Thyroid gland (tissue), 4 donors: Measurements from ENCODE around the gene RASSF8. TPM values are rescaled to one million over a fixed set of nuclear protein-coding genes. Genes with fewer than 3 reads are reported as not detected.

Experiments used
- DNase-seq, 2 donors: peaks; one replicate each; pipeline ENCODE4 v3.0.0-alpha.2; 2019
- H3K27ac ChIP-seq, 3 donors: fragments of 200-600 bp; sonication (generic); 1 replicate in 2 of 3; 2 replicates in 1 of 3; pipeline ENCODE4 v1.5.1; 2016 to 2019; ENCODE audit warnings: mild to moderate bottlenecking in 1 of 3, moderate library complexity in 1 of 3
- H3K27me3 ChIP-seq: fragments of 200-600 bp; sonication (generic); one replicate; pipeline ENCODE4 v1.5.1; 2019
- H3K36me3 ChIP-seq, 2 donors: fragments of 200-600 bp; sonication (generic); one replicate each; pipeline ENCODE4 v1.5.1; 2016 to 2019
- H3K4me1 ChIP-seq, 2 donors: fragments of 200-600 bp; sonication (generic); one replicate each; pipeline ENCODE4 v1.5.1; 2017 to 2019
- H3K4me3 ChIP-seq, 3 donors: fragments of 200-600 bp; sonication (generic); replicated peaks in 1 of 3; 1 replicate in 2 of 3; 2 replicates in 1 of 3; pipeline ENCODE4 v1.5.1; 2016; ENCODE audit warnings: mild to moderate bottlenecking in 1 of 3
- H3K9me3 ChIP-seq: fragments of 200-600 bp; sonication (generic); one replicate; pipeline ENCODE4 v1.5.1; 2017
- POLR2A ChIP-seq, 2 donors: fragments of 450-650 bp; IDR thresholded peaks; one replicate each; pipeline ENCODE4 v1.6.1; 2017; ENCODE audit warnings: antibody characterized with exemption in 2 of 2, mild to moderate bottlenecking in 2 of 2, moderate library complexity in 1 of 2
- WGBS, 2 donors: methylation state at CpG; one replicate each; pipeline ENCODE4 v1.1.5; 2017; 5-methylcytosine and 5-hydroxymethylcytosine counted together
- intact Hi-C: fragments of 100-400 bp; cut with DNase I; formaldehyde crosslinking; loops from one replicate; pipeline ENCODE4 v1.15.1; 2023
- total RNA-seq, 4 donors: library from RNA; depleted of rRNA; stranded (reverse); fragments of >200 nt; gene quantifications; one replicate each; pipeline ENCODE4 v1.2.3, GENCODE V29; 2016
- TF ChIP-seq, protein P1 (sequence below), 6 experiments: fragments of 200-600 bp in 3 of 6; fragments of 450-650 bp in 3 of 6; sonication (generic) in 3 of 6; IDR thresholded peaks; one replicate each; pipeline ENCODE4 v1.5.1; 2016 to 2019; ENCODE audit warnings: antibody characterized with exemption in 6 of 6, mild to moderate bottlenecking in 2 of 6, inconsistent platforms in 1 of 6, moderate library complexity in 1 of 6

Gene RASSF8
- total RNA-seq, 4 donors from 2014 or later: 20.1 to 69.1 (median 33.5) TPM

DNA sequence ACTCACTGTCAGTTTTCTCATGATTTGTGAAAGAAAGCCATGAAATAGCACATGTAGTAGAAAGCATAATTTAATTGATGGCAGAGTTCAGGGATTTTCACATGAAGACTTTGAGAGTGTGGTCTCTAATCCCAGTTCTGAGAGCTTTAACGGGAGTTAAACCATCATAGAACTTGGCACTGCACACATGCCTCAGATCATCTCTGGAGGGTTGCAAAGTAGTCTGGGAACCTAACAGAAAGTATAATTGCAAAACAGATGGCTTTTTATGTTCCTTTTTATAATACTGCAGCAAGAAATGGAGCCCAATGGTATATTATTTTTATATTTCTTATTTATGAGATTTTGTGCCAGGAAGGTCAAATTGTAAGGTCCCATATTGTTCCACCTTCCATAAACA lies 88.4 kb downstream of the RASSF8 start:
- WGBS, 2 donors: 52 to 69% methylated on average over 1 of the region's 1 CpG

DNA sequence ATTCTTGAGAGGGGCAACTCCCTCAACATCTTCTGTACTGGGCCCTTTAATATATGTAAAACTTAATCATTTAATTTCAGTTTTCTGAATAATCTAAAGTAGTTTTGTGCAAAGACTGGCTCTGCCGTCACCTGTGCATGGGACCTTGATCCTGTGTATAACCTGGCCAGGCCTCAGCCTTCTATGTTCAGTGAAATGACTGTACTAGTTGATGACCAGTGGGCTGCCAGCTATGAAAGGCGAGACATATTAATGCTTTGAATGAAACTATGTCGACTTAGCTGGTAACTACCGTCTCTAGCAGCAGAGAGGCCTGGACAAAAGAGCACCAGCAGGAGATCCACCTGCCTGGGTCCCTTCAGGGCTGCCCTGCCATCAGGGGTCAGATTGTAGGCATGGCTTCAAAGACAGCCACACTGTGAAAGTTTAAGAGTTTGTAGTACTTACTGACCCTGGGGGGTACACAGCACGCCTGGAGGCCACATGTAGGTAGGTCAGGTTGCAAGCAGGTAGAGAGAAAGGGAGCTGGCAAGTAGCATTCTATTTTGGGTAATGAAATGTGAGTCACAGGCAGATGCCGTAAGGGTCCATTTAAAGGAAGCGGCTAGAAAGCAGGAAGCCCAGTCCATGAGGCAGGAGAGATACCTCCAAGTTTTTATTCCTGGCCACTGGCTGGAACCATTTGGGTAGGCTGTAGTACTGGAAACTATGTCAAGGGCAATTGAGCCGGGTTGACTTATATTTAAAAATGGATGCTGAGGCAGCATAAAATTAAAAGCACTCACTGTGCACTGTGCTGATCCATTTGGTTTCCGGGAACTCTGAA lies 89.1 kb downstream of the RASSF8 start:
- Histone ChIP-seq H3K4me1 (peaks cover 20 to 21% of the 10 kb centered on the region in 2 donors), H3K27me3 (no peaks in the 10 kb centered on the region), H3K27ac (no peak overlapping the region), H3K9me3 (no peaks in the 10 kb centered on the region), H3K36me3 (no peaks in the 10 kb centered on the region), H3K4me3 (no peak overlapping the region)
- no peak for DNase-seq
- intact Hi-C loops: no loop called here
- no peak for TF ChIP-seq POLR2A (IDR thresholded peaks at IDR 0.05)
- TF ChIP-seq, protein P1, sequence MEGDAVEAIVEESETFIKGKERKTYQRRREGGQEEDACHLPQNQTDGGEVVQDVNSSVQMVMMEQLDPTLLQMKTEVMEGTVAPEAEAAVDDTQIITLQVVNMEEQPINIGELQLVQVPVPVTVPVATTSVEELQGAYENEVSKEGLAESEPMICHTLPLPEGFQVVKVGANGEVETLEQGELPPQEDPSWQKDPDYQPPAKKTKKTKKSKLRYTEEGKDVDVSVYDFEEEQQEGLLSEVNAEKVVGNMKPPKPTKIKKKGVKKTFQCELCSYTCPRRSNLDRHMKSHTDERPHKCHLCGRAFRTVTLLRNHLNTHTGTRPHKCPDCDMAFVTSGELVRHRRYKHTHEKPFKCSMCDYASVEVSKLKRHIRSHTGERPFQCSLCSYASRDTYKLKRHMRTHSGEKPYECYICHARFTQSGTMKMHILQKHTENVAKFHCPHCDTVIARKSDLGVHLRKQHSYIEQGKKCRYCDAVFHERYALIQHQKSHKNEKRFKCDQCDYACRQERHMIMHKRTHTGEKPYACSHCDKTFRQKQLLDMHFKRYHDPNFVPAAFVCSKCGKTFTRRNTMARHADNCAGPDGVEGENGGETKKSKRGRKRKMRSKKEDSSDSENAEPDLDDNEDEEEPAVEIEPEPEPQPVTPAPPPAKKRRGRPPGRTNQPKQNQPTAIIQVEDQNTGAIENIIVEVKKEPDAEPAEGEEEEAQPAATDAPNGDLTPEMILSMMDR (IDR thresholded peaks at IDR 0.05): no peak
- 85 to 94% methylated on average over 9 of the region's 9 CpGs for WGBS, 2 donors

More for the DNA sequence above, 88.4 kb downstream of the RASSF8 start:
- H3K4me3 ChIP-seq: no peak overlapping the region
- intact Hi-C loops: no loop called here
- no peaks in the 10 kb centered on the region for H3K9me3 ChIP-seq
- DNase-seq: no peak
- H3K36me3 ChIP-seq: no peaks in the 10 kb centered on the region
- TF ChIP-seq POLR2A (IDR thresholded peaks at IDR 0.05): no peak
- TF ChIP-seq, protein P1 (IDR thresholded peaks at IDR 0.05): no peak
- H3K27me3 ChIP-seq: no peaks in the 10 kb centered on the region
- H3K27ac ChIP-seq: no peak overlapping the region
- H3K4me1 ChIP-seq: peaks cover 20 to 28% of the 10 kb centered on the region in 2 donors

DNA sequence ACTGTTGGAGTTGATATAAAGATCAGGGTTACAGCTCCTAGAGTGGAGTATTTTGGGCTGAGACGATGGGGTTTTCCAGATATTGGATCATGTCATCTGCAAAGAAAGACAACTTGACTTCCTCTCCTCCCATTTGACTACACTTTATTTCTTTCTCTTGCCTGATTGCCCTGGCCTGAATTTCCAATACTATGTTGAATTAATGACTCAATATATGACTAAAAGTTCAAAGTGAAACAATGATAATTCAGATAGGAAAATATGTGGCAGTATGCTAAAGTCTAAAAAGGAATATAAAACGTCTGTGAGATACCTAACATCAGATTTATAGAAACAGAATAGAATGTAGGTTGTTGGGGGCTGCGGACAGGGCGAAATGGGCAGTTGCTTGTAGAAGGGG lies 94.2 kb downstream of the RASSF8 start:
- no peak overlapping the region for H3K4me3 ChIP-seq
- intact Hi-C loops: no loop called here
- no peak overlapping the region for H3K27ac ChIP-seq
- peaks cover 18 to 20% of the 10 kb centered on the region in 2 donors for H3K4me1 ChIP-seq
- no peaks in the 10 kb centered on the region for H3K27me3 ChIP-seq
- TF ChIP-seq, protein P1 (IDR thresholded peaks at IDR 0.05): no peak
- no peak for TF ChIP-seq POLR2A (IDR thresholded peaks at IDR 0.05)
- H3K9me3 ChIP-seq: no peaks in the 10 kb centered on the region
- no peak for DNase-seq
- WGBS, 2 donors: 94 to 97% methylated on average over 4 of the region's 4 CpGs
- H3K36me3 ChIP-seq: no peaks in the 10 kb centered on the region

DNA sequence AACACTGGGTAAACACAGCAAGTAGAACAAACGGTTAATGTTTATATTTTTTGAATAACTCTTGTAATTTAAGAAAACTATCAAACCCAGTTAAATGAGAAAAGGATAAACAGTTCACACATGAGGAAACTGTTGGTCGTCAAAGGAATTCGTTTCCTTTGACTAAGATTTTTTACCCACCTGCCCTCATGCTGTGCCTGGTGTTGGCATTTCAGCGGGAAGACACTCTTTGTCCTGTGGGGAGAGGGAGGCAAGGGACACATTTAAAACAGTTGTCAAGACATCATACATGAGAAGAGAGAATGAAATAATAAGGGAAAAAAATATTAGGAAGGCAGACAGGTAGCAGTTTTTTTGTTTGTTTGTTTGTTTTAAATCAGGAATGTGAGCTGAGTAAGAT lies 95.9 kb downstream of the RASSF8 start:
- Histone ChIP-seq H3K4me1 (peaks cover 18 to 20% of the 10 kb centered on the region in 2 donors), H3K4me3 (no peak overlapping the region), H3K27me3 (no peaks in the 10 kb centered on the region), H3K36me3 (no peaks in the 10 kb centered on the region), H3K9me3 (no peaks in the 10 kb centered on the region), H3K27ac (no peak overlapping the region)
- 76 to 85% methylated on average over 4 of the region's 4 CpGs for WGBS, 2 donors
- intact Hi-C loops: no loop called here
- no peak for DNase-seq
- no peak for TF ChIP-seq POLR2A (IDR thresholded peaks at IDR 0.05)
- TF ChIP-seq, protein P1 (IDR thresholded peaks at IDR 0.05): no peak

DNA sequence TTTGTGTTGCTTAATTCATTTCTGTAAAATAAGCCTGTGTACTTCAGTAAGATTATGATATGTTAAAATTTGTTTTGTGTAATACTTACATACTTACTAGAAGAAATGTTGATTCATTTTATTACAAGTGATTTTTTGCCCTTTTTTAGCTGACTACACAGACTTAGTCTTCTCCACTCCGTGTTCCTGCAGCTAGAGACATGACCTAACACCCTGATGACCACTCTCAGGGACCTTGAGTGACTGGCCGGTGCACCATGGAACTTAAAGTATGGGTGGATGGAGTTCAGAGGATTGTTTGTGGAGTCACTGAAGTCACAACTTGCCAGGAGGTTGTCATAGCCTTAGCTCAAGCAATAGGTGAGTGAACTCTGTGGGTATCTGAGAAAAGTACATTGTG lies 96.6 kb downstream of the RASSF8 start:
- Histone ChIP-seq H3K4me1 (peaks cover 18 to 20% of the 10 kb centered on the region in 2 donors), H3K27ac (no peak overlapping the region), H3K9me3 (no peaks in the 10 kb centered on the region), H3K27me3 (no peaks in the 10 kb centered on the region), H3K36me3 (no peaks in the 10 kb centered on the region), H3K4me3 (no peak overlapping the region)
- 90% methylated on average over 2 of the region's 2 CpGs for whole genome bisulfite sequencing, 2 donors
- intact Hi-C loops: no loop called here
- TF ChIP-seq POLR2A (IDR thresholded peaks at IDR 0.05): no peak
- TF ChIP-seq, protein P1 (IDR thresholded peaks at IDR 0.05): no peak
- no peak for DNase-seq
